NCI-H2171 treated with DMSO at 0.1 percent for 48 hours (cell line): ENCODE results near the gene OR52N2.

Experiments used
- DNase-seq: peaks from one replicate; lab custom pipeline; 2025; lab: John Stamatoyannopoulos, UW

Gene OR52N2

DNA sequence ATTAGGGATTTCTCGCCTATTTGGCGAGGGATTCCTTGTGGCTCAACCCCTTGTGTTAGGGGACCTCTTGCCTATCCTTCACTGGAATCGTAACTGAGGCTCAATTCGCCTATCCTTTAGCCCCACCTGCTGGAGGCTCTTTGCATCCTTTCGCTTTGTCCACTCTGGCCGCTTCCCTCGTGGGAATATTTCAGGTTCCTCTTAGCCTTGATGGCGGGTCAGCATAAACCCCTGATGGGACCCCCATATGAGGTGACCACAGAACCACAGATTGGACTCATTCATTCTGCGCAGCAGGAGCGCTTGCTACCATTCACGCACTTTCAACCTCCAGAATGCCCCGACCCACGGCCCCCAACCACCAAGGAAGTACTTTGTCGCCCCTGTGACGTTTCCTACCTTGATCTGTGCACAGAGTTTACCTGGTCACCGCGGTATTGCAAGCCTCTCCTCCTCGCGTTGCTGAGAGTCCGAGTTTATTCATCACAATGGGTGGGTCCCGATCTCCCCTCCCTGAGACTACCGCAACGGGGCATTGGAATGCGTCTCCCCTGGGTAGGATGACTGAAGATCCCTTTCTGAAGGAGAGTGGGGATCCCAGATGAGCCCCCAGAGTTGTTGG lies at the start of gene OR52N2:
OR52N2 (plus strand) TSS at position 425 of the 622 bp plus-strand sequence. CDS start 11,412 bp downstream, outside the sequence.
- DNase-seq, result peak; percentile 12

DNA sequence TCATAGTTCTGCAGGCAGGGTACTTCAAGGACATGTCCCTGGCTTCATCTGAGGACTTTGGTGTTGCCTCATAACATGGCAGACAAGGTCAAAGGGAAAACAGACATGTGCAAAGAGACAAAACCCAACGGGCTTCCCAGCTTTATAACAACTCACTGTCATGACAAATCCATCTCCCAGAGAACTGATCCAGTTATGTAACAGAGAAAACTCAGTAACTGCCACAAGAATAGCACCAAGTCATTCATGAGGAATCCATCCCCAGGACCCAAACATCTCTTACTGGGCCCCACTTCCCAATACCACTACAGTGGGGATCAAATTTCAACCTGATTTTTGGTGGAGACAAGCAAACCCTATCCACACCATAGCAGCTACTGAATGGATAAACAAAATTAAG lies 41.7 kb upstream of the OR52N2 start:
- no peak for DNase-seq

DNA sequence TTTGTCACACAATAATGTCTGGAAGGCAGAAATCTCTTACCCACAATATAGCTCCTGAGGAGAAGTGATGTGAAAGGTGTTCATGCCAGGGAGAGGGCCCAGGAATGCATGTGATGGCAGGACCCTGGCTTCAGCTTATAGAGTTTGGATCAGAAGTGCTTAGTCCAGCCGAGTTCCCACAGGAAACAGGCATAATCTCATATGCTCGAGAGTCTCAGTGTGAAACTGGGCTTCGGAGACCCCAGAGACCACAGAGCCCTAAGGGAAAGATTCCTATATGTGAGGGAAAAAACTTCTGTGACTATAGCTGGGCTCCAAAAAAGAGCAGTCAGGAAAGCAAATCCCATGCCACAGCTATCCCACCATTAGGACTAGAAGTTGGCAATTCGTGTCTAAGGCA lies 25.5 kb upstream of the OR52N2 start, which contains the start of gene OR52N5:
OR52N5 (minus strand) TSS at position 101 of the 400 bp plus-strand sequence. CDS start 4,721 bp downstream, outside the sequence.
- no peak for DNase-seq

DNA sequence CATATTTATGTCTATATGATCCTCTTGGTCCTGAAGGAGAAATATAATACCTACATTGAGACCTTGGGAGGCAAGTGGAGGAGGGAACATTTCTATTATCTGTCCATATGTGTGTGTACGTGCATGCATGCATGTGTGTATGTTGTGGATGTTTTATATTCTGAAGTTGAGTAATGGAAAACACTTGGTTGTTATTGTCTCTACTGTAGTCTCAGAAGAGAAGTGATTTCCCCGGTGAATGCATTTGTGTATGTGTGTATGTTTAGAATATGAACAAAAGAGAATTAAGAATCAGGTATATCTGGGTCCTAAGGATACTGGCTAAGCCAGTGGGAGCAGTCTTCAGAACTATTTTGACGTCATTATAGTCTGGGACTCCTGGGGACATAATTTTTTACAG lies 17.6 kb upstream of the OR52N2 start, which contains the start of gene OR52N1:
OR52N1 (minus strand) TSS at position 101 of the 400 bp plus-strand sequence. CDS start 2,449 bp downstream, outside the sequence.
- DNase-seq, result no peak

DNA sequence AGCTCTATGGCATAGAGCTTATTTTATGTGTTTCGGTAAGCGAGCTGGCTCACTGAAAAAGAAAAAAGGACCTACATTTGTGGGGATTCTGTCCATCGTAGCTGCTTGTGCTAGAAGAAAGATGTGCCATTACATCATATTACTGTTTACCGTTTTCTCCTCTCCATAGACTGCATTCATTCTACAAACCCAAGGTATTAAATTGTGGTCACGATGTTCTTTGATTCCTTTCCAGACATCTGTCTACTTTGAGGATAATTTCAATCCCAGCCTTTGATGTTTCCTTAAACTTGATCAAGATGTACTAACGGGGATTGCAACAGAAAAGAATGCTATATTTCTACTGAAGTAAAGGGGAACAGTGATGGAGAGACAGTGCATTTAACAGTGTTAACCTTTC lies 12.2 kb upstream of the OR52N2 start:
- DNase-seq, result no peak

DNA sequence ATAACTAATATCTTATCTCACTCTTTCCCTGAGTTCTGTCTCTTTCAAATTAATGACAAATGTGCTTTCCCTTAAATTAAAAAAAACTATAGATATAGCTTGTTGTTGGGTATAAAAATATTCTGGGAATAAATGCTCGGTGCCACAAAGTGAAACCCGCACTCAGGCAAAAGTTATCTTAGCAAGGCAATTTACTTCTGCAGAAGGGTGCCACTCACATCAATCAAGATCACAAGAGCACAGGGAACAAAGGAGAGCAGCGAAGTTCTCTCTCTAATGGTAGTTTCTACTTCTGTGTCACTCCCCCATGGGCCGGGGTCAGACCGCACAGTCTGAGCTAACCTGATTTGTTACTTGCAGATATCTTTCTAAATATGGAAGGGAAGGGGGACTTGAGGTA lies 4.7 kb upstream of the OR52N2 start:
- DNase-seq, result no peak

DNA sequence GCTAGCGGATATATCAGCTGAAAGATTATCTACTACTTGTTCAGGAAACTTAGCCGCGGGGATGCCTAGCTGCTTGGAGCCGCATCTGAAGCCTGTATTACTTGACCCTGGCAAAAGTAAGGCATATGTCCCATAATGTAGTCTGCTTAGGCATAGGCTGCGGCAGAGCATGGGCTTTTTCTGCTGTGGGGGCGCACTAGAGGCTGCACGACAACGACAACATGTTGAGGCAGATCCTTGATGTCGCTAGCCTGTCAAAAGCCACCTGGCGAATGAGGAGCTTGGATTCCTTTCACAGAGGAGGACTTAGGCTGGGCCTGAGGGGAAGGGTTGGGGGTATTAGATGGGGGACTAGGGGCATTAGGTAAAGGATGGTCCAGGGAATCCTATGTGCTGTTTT lies 1.1 kb upstream of the OR52N2 start:
- no peak for DNase-seq

DNA sequence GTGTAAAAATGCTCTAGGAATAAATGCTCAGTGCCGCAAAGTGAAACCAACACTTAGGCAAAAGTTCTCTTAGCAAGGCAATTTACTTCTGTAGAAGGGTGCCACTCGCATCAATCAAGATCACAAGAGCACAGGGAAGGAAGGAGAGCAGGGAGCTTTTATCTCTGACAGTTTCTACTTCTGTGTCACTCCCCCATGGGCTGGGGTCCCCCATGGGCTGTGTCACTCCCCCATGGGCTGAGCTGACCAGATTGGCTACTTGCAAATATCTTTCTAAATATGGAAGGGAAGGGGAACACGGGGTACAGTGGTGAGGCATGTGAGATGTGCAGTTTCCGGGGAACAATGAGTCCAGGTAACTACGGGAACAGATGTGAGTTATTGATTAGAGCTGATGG lies 397 bp downstream of the OR52N2 start:
- no peak for DNase-seq

DNA sequence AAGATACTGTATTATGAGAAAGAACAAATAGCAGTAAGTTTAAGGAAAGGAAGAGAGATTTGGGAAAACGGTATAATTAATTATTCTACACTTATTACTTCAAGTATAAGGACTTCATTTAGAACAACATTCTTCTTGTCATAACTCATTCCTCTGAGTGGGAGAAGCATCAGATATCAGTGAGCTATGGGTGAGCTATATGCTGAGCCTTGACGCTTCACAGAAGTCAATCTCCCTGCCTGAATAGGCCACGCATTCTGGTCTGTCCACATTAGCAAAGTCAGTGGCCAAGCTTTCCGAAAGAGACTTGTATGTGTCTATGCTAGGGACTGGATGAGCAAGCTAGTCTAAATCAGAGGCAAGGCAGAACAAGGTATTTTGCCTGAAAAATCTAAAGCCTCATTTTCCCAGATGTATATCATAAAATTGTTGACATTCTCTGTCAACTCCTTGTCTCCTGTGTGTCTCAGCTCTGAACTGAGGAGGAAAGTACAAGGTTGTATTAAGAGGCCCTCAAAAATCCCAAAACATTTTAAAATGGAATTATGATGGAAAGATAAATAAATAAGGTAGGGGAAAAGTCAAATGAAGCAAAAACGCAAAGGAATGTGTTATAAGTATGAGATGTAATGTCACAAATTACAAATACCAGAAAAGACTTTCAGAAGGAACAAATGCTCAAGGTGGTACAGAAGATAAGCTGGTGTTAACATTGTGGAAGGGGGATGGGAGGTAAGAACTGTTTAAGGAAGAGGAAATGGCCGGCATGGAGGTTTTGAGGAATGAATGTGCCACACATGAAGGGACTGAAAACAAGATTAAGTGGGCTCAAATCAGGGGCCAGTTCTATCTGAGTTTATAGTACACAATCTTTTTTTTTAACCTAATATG lies 1.4 kb downstream of the OR52N2 start:
- no peak for DNase-seq

DNA sequence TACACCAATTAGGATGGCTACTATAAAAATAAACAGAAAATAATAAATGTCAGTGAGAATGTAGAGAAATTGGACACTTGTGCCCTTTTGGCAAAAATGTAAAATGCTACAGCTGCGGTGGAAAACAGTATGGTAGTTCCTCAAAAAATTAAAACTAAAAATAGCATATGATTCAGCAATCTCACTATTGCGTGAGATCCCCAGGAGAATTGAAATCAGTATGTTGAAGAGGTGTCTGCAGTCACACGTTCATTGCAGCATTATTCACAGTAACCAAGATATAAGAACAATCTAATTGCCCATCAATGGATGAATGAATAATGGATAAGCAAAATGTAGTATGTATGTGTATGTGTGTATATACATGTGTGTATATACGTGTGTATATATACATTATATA lies 6.8 kb downstream of the OR52N2 start:
- DNase-seq, result no peak

DNA sequence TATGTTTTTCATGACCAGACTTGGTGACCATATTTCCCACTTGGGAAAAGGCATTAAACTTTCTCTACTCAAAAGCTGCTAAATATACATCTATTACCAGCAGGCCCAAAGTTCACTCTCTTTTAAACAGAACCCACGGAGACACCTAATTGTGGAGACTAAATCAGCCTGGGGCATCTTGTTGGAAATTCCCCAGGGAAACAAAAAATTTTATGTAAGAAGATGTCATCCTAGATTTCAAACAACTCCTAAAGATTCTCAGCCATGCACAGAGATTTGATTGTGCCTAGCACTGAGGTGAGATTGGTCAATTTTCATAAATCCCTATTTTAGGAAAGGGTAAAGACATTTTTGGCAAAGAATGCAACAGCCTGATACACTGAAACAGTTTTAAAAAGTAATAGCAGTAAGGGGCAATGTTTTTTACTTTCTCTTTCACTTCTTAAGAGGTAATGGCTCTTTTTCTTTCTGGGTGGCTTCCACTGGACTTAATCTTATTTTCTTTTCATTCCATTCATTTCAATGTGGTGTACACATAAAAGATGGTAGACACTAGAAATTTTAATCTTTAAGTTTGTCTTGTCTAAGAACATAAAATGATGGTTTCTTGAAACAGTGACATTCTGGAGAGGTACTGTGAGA lies 9.6 kb downstream of the OR52N2 start:
- DNase-seq, result no peak

DNA sequence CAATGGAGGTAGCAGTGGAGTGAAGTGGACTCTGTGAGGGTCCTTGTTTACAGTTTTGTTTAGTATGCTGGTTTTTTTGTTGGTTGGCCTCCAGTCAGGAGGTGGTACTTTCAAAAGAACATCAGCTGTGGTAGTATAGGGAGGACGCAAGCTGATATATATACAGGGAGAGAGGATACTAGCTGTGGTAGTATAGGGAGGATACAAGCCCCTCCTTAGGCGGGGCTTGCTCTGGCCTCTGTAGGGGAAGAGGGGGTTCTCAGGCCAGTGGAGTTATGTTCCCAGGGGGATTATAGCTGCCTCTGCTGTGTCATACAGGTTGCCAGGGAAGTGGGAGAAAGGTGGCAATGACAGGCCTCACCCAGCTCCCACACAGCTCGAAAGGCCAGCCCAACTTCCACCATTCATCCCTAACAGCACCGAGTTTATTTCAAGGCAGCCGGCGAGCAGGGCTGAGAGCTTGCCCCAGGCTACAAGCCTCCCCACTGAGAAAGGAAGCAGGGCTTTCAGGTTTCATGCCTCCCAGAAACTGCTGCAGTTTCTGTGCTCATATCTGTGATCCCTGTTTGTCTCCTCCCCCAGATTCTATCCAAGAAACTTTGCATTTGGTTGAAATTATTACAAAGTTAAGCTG lies 22.6 kb downstream of the OR52N2 start:
- no peak for DNase-seq

DNA sequence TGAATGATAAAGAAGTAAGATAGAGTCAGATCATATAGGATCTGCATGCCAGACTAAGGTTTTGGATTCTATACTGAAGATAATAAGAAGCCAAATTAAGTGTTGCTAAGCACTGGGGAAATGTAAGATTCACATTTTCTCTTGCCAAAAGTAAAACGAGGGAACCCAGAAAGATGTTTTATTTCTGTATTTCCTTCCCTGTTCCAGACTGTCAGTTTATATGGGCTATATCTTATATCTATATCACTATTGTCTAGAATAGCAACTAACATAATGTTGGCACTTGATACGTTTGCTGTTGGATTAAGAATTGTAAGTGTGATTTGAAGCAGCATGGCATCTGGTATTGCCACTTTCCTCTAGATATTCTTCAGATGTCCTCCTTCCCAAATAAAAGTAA lies 24.7 kb downstream of the OR52N2 start:
- no peak for DNase-seq

DNA sequence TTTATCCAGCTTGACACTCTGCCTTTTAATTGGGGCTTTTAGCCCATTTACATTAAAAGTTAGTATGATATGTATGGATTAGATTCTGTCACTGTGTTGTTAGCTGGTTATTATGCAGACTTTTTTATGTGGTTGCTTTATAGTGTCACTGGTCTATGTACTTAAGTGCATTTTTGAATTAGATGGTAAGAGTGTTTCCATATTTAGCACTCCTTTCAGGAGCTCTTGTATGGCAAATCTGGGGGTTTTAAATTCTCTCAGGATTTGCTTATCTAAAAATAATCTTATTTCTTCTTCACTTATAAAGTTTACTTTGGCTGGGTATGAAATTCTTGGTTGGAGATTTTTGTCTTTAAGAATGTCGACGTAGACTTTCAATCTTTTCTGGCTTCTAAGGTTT lies 29.0 kb downstream of the OR52N2 start:
- no peak for DNase-seq

DNA sequence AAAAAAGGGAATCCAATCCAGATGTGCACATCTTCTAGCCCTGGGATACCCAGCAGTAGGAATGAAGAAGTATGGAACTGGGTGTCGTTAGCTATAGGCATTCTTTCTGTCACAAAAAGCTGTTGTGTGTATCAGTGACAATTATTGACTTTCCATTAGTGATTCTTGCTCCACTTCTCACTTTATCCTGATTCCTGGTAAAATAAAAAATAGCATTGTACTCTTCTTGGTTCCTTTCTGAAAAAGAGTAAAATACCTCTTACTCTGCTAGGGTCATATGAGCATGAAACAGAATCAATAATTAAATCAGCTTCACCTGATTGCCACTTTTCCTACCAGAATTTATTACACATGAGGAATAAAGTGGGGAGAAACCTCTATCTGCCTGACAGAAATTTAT lies 33.1 kb downstream of the OR52N2 start, which contains the start of gene OR52E6:
OR52E6 (minus strand) TSS at position 101 of the 400 bp plus-strand sequence; CDS start at position 101, 0 bp downstream.
- DNase-seq, result no peak

DNA sequence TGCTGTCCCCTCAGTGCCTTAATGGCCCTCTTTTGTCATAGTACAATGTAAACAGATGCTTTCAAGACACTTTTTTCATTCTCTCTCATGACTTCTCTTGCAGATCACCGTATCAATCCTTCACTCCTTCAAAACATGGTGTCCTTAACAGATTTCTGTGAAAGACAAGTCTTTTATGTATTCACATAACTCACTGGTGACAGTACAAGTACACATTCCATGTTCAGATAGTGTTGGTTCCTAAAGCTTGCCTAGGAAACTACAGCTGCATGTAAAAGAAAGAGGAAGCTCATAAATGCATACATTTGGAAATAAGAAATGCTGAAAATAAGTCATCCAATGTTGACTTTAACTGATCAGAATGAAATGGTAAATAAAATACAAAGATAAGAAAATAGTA lies 38.0 kb downstream of the OR52N2 start:
- no peak for DNase-seq

DNA sequence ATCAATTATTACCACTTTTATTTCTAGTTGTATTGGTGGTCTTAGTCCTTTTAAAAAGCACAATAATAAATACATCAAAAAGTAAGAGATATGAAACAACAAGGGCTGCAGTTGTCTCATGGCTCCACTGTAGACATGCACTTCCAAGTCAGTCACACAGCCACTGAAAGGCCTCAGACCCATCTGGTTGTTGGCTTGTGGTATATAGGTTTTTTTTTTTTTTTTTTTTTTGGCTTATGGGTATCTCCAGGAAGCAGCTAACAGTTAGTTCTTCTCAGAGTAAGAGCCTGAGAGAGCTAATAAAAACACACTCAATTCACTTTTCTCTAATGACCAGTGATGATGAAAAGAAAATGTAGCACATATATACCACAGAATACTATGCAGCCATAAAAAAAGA lies 39.0 kb downstream of the OR52N2 start:
- DNase-seq, result no peak

DNA sequence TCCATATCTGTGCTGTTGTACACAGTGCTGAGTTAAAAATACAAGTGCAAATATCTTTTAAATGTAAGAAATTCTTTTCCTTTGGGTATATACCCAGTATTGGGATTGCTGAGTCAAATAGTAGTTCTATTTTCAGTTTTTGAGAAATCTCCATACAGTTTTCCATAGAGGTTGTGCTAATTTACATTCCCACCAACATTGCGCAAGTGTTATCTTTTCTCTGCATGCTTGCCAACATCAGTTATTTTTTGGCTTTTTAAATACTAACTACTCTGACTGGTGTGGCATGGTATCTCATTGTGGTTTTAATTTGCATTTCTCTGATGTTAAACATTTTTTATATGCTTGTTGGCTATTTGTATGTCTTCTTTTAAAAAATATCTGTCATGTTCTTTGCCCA lies 42.3 kb downstream of the OR52N2 start:
- no peak for DNase-seq

DNA sequence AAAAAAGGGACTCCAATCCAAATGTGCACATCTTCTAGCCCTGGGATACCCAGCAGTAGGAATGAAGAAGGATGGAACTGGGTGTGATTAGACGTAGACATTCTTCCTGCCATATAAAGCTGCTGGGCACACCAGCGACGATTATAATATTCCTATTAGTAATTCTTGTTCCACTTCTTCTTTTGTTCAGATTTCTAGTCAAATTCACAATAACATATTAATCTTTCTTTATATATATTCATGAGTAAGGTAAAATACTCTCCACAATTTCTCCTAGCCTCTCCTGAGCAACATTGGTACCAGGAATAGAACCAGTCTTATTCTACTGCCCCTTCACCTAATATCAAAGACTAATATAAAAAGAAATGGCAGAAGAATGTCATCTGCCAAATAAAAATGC lies 48.9 kb downstream of the OR52N2 start, which contains the start of gene OR52E8:
OR52E8 (minus strand) TSS at position 101 of the 400 bp plus-strand sequence; CDS start at position 101, 0 bp downstream.
- DNase-seq, result no peak

DNA sequence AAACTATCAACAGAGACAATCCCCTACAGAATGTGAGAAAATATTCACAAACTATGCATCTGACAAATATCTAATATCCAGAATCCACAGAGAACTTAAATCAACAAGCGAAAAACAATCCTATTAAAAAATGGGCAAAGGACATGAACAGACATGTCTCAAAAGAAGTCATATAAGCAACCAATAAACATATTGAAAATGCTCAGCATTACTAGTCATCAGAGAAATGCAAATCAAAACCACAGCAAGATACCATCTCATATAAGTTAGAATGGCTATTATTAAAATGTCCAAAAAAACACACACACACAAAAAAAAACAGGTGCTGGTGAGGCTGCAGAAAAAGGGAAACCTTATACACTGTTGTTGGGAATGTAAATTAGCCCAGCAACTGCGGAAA lies 57.1 kb downstream of the OR52N2 start:
- DNase-seq, result no peak
